Suprapubic skin (tissue), 4 donors: ENCODE measurements around the gene UNC45A. TPM values are rescaled to one million over a fixed set of nuclear protein-coding genes. Genes with fewer than 3 reads are reported as not detected.

Experiments
- DNase-seq, 2 donors: peaks; one replicate each; pipeline ENCODE4 v3.0.0-alpha.2; 2019; ENCODE audit warnings: low spot score in 2 of 2
- H3K27ac ChIP-seq: fragments of 200-600 bp; sonication (generic); one replicate; pipeline ENCODE4 v1.5.1; 2019
- H3K27me3 ChIP-seq: fragments of 200-600 bp; sonication (generic); one replicate; pipeline ENCODE4 v1.5.1; 2019
- H3K36me3 ChIP-seq: fragments of 200-600 bp; sonication (generic); one replicate; pipeline ENCODE4 v1.5.1; 2019
- H3K4me1 ChIP-seq: fragments of 200-600 bp; sonication (generic); one replicate; pipeline ENCODE4 v1.5.1; 2019
- H3K4me3 ChIP-seq: fragments of 200-600 bp; sonication (generic); one replicate; pipeline ENCODE4 v1.5.1; 2019; ENCODE audit warnings: mild to moderate bottlenecking
- H3K9me3 ChIP-seq: fragments of 200-600 bp; sonication (generic); one replicate; pipeline ENCODE4 v1.5.1; 2019
- CTCF ChIP-seq, 2 donors: fragments of 200-600 bp in 1 of 2; fragments of 450-650 bp in 1 of 2; sonication (generic) in 1 of 2; IDR thresholded peaks; one replicate each; pipeline ENCODE4 v1.5.1; 2016 to 2019; ENCODE audit warnings: antibody characterized with exemption in 2 of 2, mild to moderate bottlenecking in 1 of 2, moderate library complexity in 1 of 2
- EP300 ChIP-seq: sonication (generic); formaldehyde crosslinking; IDR thresholded peaks from one replicate; pipeline ENCODE4 v1.6.1; 2017; ENCODE audit warnings: antibody characterized with exemption
- POLR2A ChIP-seq, 2 donors: fragments of 450-650 bp; IDR thresholded peaks; one replicate each; pipeline ENCODE4 v1.6.1; 2017; ENCODE audit warnings: antibody characterized with exemption in 2 of 2, mild to moderate bottlenecking in 2 of 2, moderate library complexity in 2 of 2
- POLR2AphosphoS5 ChIP-seq, 3 donors: sonication (generic); formaldehyde crosslinking; IDR thresholded peaks; one replicate each; pipeline ENCODE4 v1.6.1; 2017; ENCODE audit warnings: antibody characterized with exemption in 3 of 3
- WGBS: methylation state at CpG from one replicate; pipeline ENCODE4 v1.1.5; 2018; 5-methylcytosine and 5-hydroxymethylcytosine counted together
- total RNA-seq, 4 donors: library from RNA; depleted of rRNA; stranded (reverse); fragments of >200 nt; gene quantifications; one replicate each; pipeline ENCODE4 v1.1.0, GENCODE V29; 2016

The UNC45A gene
- total RNA-seq, 4 donors from 2014 or later = 52.4 to 94.5 (median 67.8) TPM

GRCh38 chr15:90960298-90961091, 25.4 kb downstream of the UNC45A start:
- 59% methylated on average over 16 of the region's 20 CpGs for WGBS
- Histone ChIP-seq H3K4me1 (peaks cover 34% of the 10 kb centered on the region), H3K27ac (no peak overlapping the region), H3K9me3 (no peaks in the 10 kb centered on the region), H3K4me3 (no peak overlapping the region), H3K27me3 (no peaks in the 10 kb centered on the region), H3K36me3 (peaks cover 33% of the 10 kb centered on the region)
- TF ChIP-seq POLR2AphosphoS5 (IDR thresholded peaks at IDR 0.05) (no peak), CTCF (IDR thresholded peaks at IDR 0.05) (no peak), EP300 (no peak), POLR2A (IDR thresholded peaks at IDR 0.05) (no peak)
- DNase-seq = no peak

GRCh38 chr15:90962021-90962420, 26.9 kb downstream of the UNC45A start:
- no peak overlapping the region for H3K4me3 ChIP-seq
- no peak for DNase-seq
- peaks cover 30% of the 10 kb centered on the region for H3K4me1 ChIP-seq
- WGBS = 91% methylated on average over 4 of the region's 4 CpGs
- TF ChIP-seq EP300 (no peak), POLR2AphosphoS5 (IDR thresholded peaks at IDR 0.05) (no peak), POLR2A (IDR thresholded peaks at IDR 0.05) (no peak)
- H3K27me3 ChIP-seq = no peaks in the 10 kb centered on the region
- H3K27ac ChIP-seq = no peak overlapping the region
- H3K36me3 ChIP-seq = peaks cover 41% of the 10 kb centered on the region
- no peaks in the 10 kb centered on the region for H3K9me3 ChIP-seq

GRCh38 chr15:90966262-90966661, 31.2 kb downstream of the UNC45A start:
- H3K9me3 ChIP-seq = no peaks in the 10 kb centered on the region

GRCh38 chr15:90967206-90967605, 32.1 kb downstream of the UNC45A start:
- H3K27ac ChIP-seq = no peak overlapping the region
- DNase-seq = no peak
- H3K4me3 ChIP-seq = no peak overlapping the region
- TF ChIP-seq POLR2AphosphoS5 (IDR thresholded peaks at IDR 0.05) (no peak), EP300 (no peak), POLR2A (IDR thresholded peaks at IDR 0.05) (no peak), CTCF (IDR thresholded peaks at IDR 0.05) (no peak)
- H3K27me3 ChIP-seq = no peaks in the 10 kb centered on the region
- peaks cover 22% of the 10 kb centered on the region for H3K4me1 ChIP-seq
- H3K9me3 ChIP-seq = no peaks in the 10 kb centered on the region
- peaks cover 33% of the 10 kb centered on the region for H3K36me3 ChIP-seq
- 68% methylated on average over 5 of the region's 5 CpGs for WGBS

More at GRCh38 chr15:90966262-90966661, 31.2 kb downstream of the UNC45A start:
- Histone ChIP-seq H3K4me3 (no peak overlapping the region), H3K27me3 (no peaks in the 10 kb centered on the region), H3K27ac (no peak overlapping the region), H3K4me1 (peaks cover 22% of the 10 kb centered on the region), H3K36me3 (peaks cover 42% of the 10 kb centered on the region)
- no peak for DNase-seq
- no peak for TF ChIP-seq EP300
- TF ChIP-seq CTCF (IDR thresholded peaks at IDR 0.05) = no peak
- TF ChIP-seq POLR2A (IDR thresholded peaks at IDR 0.05) = no peak
- TF ChIP-seq POLR2AphosphoS5 (IDR thresholded peaks at IDR 0.05) = no peak
- 70% methylated on average over 9 of the region's 9 CpGs for WGBS

- 57% methylated on average over 1 of the region's 1 CpG for WGBS
- Histone ChIP-seq H3K27me3 (no peaks in the 10 kb centered on the region), H3K27ac (no peak overlapping the region), H3K36me3 (peaks cover 35% of the 10 kb centered on the region), H3K4me1 (peaks cover 22% of the 10 kb centered on the region), H3K4me3 (no peak overlapping the region), H3K9me3 (no peaks in the 10 kb centered on the region)
- TF ChIP-seq POLR2A (IDR thresholded peaks at IDR 0.05) (no peak), POLR2AphosphoS5 (IDR thresholded peaks at IDR 0.05) (no peak), EP300 (no peak), CTCF (IDR thresholded peaks at IDR 0.05) (no peak)
- no peak for DNase-seq
These were observed 33.3 kb downstream of the UNC45A start for GRCh38 chr15:90968434-90968833.
